HG03442 (cell line): ENCODE measurements around the gene KRT80.
"Not testable (repeated sequence)": the region's sequence is repeated elsewhere in the genome, so short reads cannot be mapped to it uniquely, and the experiment has no call there.

Experiments used
- ATAC-seq: cut with Tn5 transposase; IDR thresholded peaks from one replicate; pipeline ENCODE4 v1.9.1; 2021; ENCODE audit warnings: mild to moderate bottlenecking, moderate library complexity; ENCODE audit not compliant: unreplicated experiment

Gene KRT80

GRCh38 chr12:52191841-52192791, at the start of gene KRT80:
Gene KRT80, minus strand, starts transcription at chr12:52192014. Its CDS starts 112 bp downstream, at chr12:52191902.
- ATAC-seq, result no peak

DNA sequence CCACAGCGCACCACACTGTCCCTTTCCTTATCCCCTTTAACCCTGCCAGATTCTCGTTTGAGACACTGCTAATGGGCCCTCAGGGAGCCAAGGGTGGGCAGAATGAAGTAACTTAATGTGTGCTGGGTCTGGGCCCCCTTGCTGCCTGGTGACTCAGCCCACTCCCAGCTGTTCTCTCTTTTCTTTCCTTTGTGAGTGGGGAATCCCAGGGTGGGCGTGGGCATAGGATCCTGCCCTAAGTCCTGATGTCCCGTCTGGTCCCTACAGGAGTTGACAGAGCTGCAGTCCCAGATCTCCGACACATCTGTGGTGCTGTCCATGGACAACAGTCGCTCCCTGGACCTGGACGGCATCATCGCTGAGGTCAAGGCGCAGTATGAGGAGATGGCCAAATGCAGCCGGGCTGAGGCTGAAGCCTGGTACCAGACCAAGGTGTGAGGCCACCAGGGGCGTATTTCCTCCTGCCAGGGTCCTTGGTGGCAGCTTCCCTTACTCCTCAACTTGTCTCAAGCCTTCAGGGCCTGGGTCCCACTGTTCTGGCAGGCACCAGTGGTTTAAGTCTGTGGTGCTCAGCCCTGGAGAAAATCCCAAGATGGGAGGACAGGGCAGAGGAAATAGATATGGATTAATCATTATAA, 49.5 kb upstream of the KRT80 start:
- ATAC-seq, result no peak

DNA sequence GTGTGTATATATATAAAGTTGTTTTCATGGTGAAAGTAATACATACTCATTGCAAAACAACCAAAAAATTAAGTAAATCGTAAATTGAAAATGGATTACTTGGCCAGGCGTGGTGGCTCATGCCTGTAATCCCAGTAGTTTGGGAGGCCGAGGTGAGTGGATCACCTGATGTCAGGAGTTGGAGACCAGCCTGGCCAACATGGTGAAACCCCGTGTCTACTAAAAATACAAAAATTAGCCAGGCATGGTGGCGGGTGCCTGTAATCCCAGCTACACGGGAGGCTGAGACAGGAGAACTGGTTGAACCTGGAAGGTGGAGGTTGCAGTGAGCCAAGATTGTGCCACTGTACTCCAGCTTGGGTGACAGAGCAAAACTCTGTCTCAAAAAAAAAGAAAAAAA, 48.4 kb upstream of the KRT80 start:
- not testable (repeated sequence) for ATAC-seq

- ATAC-seq, result no peak
These were observed 48.0 kb upstream of the KRT80 start for GRCh38 chr12:52239767-52240166.

DNA sequence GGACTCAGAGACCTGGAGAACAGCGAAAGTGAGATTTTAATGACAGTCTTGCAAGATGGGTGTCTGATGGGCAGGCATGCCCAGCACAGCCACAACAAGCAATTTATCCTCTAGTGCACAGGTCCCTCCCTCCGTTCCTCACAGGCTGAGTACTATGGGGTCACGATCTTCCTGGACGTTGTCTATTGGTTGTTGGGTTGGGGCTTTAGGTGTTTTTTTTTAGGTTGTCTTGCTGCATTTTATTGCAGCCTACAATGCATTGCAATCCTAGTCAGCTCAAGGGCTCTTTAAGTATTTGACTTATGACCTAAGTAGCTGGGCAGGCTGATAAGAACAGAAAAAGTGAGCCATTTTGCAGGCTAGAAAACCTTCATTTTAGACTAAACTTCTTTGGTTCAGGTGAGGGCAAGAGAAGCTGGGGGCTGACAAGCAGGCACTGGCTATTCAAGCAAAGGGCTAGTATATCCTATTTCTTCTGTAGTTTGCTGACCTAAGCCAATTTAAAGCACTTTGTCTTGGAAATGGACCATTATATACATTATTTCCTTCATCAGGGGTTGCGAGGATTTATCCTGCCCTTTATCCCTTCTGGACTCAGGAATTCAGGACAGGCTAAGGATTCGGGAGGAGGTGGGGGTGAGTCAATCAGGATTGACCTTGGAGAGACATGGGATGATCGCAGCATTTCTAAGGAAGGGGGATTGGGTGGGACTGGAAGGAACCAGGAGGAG, 47.3 kb upstream of the KRT80 start:
- no peak for ATAC-seq

DNA sequence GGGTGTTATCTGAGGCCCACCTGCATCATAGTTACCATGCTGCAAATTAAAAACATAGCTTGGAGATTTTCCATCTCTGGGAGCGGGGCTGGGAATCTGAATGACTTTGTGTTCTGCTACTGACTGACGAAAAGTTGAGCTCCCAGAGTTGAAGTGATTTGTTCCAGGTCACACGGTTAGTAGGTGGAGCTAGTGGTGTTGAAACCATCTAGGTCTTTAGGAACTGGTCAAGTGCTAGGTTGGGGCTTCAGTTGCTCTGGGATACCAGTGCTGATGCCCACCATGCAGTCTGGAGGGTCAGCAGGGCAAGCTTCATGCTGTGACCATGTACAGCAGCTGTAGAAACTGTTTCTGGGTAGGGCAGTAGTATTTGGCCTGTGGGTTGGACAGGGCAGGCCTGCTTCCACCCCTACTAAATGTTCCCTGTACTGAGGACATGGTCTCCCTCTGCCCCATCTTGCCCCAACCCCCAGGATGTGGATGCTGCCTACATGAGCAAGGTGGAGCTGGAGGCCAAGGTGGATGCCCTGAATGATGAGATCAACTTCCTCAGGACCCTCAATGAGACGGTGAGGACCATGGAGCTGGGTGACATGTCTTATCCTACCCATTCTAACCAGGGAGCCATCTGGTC, 46.5 kb upstream of the KRT80 start:
- no peak for ATAC-seq

- ATAC-seq, result no peak
These were observed 44.7 kb upstream of the KRT80 start for GRCh38 chr12:52236386-52237050.

DNA sequence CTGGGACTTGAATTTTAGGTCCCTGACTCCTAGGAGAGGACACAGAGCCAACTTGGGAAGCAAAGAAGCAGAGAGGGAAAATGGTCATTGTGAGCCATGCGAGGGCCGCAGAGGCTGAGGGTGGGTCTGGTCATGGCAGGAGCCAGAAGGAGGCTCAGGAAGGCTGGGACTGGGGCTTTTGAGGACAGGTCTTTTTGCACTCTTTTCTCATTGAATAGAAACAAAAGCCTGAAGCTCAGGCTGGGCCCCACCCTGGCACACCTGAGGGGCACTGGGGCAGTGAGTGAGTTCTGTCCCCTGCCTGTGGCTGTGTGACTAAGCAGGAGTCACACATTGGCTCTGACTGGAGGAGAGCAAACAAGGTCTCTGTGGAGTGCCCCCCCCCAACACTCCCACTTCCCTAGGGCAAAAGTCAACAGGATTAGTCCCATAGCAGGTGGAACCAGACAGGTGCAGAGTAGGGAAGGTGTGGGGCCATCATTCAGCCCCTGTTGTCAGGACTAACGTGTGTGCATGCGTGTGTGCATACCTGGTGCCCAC, 44.1 kb upstream of the KRT80 start:
- ATAC-seq, result no peak

DNA sequence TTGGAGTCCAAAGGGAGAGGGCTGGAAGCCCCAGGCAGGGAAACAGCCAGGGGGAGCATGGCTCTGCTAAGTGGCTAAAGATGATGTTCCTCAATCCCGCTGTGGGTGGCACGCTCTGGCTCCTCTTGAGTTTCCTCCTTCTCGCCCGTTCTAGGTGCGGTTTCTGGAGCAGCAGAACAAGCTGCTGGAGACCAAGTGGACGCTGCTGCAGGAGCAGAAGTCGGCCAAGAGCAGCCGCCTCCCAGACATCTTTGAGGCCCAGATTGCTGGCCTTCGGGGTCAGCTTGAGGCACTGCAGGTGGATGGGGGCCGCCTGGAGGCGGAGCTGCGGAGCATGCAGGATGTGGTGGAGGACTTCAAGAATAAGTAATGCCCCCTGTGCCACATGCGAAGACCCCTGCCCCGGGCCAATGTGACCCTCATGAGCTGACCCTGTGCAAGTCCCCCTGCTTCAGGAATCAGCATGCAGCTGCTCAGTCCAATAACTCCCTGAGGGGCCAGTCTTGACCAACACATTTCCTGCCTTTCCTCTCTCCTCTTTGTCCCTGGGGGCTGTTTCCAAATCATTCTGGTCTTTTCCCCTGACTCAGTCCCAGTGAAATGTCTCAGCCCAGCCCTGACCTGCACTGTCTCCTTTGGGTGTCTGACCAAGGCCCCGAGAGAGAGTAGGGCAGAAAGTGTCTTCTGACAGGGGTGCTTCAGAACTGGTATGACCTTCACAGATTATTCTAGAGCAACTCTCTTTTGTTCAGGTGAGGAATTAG, 43.4 kb upstream of the KRT80 start:
- no peak for ATAC-seq

DNA sequence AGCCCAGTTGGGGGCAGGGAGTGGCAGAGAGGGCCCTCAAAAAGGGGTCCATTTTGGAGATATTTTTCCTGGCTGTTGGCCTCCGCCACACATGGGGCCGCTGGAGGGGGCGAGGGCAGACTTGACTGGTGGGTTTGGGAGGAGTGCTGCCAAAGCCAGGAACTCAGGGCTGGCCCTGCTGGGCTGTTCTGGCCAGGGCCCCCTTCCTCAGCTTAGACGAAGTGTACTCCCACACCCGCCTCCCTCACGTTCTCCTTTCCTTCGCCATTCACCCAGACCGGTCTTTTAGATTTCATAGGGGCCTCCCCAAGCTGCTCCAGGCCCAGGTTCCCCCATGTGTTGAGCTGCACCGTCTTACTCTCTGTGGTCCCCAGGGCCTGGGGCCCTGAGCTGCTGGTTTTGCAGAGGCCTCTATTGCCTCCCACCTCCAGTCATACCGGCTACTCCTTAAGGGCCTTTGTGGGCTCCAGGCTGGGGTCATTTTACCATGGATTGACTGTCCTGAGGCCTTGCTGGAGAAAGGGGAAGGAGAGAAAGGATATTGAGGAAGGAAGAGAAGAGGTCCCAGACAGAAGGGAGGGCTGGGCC, 42.5 kb upstream of the KRT80 start:
- no peak for ATAC-seq

GRCh38 chr12:52233462-52234207, 41.8 kb upstream of the KRT80 start:
- ATAC-seq, result no peak

- ATAC-seq, result no peak
These were observed 41.1 kb upstream of the KRT80 start, which contains the start of gene KRT7 for GRCh38 chr12:52232674-52233461. Gene KRT7, plus strand, starts transcription at chr12:52233243. Its CDS starts 54 bp downstream, at chr12:52233297.

GRCh38 chr12:52232203-52232673, 40.4 kb upstream of the KRT80 start:
- no peak for ATAC-seq

- ATAC-seq, result no peak
These were observed 39.7 kb upstream of the KRT80 start for GRCh38 chr12:52231305-52232202.

DNA sequence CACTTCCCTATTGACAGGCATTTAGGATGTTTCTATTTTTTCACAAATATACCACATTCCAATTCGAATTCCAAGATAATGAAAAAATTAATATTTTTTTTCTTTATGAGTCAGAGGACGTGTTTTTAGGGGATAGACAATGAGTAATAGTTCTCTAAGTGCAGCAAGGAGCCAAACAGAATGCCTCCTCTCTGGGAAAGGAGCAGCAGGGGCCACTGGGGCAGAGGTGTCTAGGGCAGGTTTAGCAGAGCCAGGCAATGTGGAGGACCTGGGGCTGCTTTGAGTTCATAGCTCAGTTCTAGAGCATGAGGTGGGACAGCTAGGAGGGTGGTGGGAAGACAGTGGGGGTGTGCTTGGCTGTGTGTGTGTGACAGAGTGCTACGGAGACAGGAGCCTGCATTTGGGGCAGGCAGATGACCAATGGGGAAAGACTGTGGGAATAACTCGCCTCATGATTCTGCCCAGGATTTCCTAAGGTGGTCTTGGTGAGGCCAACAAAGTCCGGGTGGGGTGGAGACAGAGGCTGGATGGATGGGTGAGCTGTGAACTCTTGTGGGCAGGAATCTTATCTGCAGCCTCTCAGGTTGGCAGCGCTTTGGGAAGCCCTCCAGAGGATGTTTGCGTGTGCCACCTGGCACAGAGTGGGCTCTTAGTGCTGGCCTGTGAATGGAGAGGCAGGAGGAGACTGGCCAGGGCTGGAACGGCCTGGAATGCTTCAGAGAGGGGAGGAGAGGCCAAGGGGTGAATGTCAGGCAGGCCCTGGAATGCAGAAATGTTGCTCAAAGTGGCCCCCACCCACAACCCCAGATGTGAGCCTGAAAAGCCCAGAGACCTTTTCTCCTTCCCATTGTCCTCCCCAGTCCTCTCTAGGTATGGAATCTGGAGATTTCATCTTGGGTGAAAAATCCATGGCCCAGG, 38.8 kb upstream of the KRT80 start:
- ATAC-seq, result no peak
